Inflammatory macrophage treated with lipopolysaccharide for 4 hours (primary cell): Measurements from ENCODE around the gene CHRNA4.

Experiments
- DNase-seq: peaks from one replicate; pipeline ENCODE4 v3.0.0-alpha.2; 2020

The CHRNA4 gene

GRCh38 chr20:63376283-63377250 is 15.4 kb upstream of the CHRNA4 start:
- DNase-seq: no peak

- no peak for DNase-seq
Measured at GRCh38 chr20:63375438-63375837, 14.3 kb upstream of the CHRNA4 start.

DNA sequence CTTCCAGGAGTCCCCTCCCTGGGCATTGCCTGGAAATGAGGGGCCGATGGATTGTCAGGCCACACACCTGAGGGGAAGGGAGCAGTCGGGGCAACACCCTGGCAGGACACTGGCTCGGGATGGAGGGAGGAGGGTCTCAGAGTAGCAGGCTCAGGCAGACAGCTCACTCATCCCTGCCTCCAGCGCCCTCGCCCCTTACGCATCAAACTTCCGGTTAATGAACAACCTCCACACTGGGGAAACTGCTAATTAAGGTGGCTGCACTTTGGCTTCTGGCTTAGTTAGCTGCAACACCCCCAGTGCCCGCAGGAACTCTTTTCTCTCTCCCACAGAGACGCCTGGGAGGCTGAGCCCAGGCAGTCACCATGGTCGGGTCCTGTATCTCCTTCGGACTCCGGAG is 13.4 kb upstream of the CHRNA4 start:
- no peak for DNase-seq

GRCh38 chr20:63373996-63374395 is 12.8 kb upstream of the CHRNA4 start:
- no peak for DNase-seq

DNA sequence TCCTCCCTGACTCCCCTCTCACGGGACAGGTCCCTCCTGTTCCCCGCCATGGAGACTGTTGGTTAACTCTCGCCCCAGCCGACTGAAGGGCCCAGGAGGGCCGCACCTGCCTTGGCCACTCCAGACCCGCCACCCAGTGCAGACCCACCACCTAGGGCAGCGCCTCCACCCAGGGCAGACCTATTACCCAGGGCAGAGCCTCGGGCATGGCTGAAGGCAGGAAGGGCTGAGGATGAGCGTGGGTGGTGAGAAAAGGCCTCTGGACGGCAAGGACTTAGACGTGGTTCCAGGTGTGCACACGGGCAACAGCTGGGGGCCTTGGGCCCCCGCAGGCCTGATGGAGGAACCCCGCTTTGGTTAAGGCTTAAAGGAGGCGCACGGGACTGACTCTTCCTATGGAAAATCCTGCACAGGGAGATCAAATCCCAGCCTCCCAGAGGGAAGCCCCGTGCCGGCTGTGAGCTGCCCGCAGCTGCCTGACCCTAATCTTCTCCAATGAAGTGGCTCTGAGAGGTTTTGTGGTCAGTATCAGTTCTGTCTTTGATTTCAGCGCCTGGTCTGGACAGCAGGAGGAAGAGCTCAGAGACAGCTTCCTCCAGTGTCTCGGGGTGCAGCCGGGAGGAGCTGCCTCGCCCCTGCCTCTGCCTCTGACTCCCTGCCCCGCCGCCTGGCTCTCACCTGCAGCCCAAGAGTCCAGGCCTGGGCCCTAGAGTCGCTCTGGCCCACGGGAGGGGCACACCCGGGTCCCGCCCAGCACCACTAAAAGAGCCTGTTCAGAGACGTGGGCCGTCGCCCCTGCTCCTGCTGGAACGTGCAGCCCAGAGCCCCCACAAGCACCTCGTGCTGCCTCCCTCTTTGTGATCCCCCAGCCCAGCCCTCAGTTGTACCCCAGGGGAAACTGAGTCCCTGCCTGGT is 12.1 kb upstream of the CHRNA4 start:
- no peak for DNase-seq

- no peak for DNase-seq
Measured at GRCh38 chr20:63371291-63371865, 10.2 kb upstream of the CHRNA4 start.

GRCh38 chr20:63370618-63371187 is 9.6 kb upstream of the CHRNA4 start:
- no peak for DNase-seq

DNA sequence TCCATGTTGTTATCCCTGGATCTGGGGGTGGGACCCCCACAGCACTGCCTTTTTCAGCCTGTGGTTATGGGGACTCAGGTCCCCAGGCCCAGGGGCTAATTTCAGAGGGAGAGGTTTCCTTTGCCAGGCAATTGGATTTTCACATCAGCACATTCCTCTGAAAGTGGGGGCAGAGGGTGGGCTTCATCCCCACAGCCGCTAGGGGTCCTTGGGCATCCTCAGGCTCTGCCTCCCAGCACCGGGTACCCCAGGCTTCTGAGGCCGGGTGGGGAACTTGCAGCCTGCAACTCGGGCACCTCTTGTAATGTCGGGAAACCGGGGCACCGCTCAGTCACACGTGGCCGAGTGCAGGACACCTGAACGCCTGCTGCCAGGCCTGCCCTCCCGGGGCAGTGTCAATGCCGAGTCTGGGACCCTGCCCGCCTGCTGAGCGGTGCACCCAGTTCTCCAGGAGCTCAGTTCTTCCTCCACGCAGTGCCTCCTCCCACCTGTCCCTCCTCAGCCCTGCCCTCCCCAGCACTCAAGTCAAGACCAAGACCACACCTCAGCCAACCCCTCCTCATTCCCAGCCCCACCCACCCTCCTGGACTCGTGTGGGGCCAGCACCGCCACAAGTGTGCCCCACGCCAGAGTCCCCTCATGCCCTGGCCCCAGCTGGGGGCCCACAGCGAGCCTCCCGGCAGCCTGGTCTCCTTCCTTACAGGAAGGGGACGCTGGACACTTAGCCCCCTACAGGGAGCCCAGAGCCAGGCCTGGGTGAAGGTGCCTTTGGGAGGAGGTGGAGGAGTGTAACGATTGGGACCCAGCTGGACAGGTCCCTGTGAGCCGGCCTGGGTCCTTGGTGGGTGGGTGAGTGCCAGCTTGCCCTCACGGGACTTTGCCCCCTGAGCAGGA is 8.8 kb upstream of the CHRNA4 start:
- DNase-seq: no peak

GRCh38 chr20:63369024-63369530 is 7.9 kb upstream of the CHRNA4 start:
- no peak for DNase-seq

- no peak for DNase-seq
Measured at GRCh38 chr20:63368151-63368550, 7.0 kb upstream of the CHRNA4 start.

- no peak for DNase-seq
Measured at GRCh38 chr20:63367446-63368055, 6.4 kb upstream of the CHRNA4 start.

DNA sequence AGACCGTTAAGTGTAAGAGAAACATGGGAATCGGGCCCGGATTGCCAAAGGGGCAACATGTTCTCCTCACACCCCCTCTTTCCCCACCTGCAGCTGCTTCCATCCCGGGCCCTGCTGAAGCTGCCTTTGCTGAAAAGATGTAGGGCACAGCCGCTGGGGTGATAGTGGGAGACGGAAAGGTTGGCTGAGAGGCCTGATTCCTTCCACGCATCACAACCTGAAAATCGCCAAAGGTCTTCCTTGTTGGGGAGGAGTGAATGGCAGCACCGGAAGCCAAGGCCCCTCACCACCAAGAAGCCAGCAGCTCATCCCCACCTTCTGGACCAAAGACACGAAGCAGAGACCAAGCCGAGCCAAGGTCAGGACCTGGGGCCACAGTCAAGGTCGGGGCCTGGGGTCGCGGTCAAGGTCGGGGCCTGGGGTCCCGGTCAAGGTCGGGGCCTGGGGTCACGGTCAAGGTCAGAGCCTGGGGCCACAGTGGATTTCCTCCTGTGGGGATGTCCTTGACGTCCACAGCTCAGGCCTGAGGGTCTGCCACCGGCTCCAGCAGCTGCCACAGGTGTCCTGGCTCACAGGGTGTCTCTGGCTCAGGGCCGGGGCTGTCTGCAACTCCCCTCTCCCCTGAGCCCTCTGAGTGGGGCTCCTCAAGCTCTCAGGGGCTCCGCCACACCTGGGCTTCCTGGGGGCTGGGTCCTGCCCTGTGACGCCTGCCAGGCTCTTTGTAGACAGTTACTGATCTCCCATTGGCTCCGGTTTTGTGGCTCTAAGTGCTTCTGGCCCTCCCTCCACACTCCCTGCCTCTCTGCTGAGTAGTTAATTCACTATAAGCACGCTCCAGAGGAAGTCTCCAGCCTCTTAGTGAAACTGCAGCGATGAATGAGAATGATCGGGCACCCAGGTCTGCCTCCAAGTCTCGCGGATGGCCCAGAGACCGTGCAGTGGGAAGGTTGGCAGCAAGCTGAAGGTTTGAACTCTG is 5.5 kb upstream of the CHRNA4 start:
- DNase-seq: no peak

DNA sequence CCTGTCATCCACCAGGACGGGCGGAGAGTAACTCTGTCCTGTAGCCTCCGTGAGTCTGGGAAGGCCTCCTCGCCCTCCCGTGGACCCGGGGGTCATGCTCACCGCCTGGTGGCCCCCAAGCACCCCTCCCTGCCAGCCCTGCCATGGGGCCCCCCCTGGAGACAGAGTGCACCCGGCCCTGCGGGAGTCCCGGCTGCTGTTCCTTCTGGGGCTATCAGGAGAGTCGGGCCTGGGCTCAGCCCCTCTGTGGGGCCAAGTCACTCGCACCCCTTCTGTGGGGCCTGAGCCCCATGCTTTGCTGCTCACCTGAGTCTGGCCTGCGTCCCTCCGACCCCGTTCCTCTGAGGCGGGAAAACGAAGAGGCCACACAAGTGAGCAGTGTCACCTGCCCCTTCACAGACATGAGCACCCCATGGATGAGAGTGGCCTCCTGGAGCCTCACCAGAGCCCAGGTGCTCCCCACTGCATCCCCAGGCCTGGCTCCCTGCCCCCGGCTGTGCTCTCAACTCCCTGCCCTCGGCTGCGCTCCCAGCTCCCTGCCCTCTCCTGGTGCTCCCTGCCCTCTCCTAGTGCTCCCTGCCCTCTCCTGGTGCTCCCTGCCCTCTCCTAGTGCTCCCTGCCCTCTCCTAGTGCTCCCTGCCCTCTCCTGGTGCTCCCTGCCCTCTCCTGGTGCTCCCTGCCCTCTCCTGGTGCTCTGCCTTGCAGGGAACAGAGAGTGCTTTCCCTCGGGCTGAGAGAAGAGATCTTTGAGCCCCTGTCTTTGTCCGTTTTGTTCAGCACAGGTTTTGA is 4.6 kb upstream of the CHRNA4 start:
- DNase-seq: no peak

DNA sequence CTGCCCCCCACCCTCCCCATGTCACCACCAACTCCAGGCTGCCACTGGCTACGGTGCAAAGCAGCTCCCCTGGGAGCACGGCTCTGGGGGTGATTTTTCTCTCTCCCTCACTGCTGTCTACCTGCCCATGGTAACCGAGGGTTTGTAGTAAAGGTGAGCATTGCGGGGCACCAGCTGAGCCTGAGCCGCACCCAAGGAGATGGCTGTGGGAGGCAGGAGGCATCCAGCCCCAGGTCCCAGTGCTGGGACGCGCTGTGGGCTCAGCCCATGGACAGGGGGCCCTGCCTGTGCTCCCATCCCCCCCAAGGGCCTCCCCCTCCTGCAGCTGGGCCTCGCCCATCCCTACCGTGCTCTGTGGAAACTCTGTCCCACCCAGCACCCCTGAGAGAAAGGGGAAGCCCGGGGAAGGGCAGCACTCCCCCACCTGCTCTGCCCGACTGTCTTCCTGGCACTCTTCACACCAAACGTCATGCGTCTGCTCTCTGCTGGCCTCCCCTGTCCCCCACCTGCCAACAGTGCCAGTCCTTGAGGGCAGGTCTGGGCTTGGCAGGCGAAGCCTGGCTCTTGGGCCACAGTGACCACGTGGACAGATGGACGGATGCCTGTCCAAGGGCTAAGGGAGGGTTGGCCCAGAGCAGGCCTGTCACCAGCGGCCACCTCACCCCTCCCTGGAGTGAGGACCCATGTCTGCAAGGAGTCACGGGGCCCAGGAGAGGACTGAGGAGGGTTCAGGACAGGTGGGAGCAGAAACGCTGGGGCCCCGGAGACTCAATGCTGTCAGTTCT is 3.8 kb upstream of the CHRNA4 start:
- no peak for DNase-seq

- no peak for DNase-seq
Measured at GRCh38 chr20:63363981-63364561, 2.9 kb upstream of the CHRNA4 start.

- no peak for DNase-seq
Measured at GRCh38 chr20:63363013-63363957, 2.1 kb upstream of the CHRNA4 start.
